NCI-H82 treated with DMSO at 0.1 percent for 48 hours (cell line): ENCODE measurements around the gene AEBP2.
"Not testable (repeated sequence)": the region's sequence is repeated elsewhere in the genome, so short reads cannot be mapped to it uniquely, and the experiment has no call there.

Experiments used
- DNase-seq: peaks from one replicate; lab custom pipeline; 2025; ENCODE audit not compliant: unreplicated experiment; lab: John Stamatoyannopoulos, UW

The AEBP2 gene

GRCh38 chr12:19419086-19419485 is 20.2 kb upstream of the AEBP2 start:
- no peak for DNase-seq

GRCh38 chr12:19421503-19422282 is 17.6 kb upstream of the AEBP2 start:
- no peak for DNase-seq

GRCh38 chr12:19423166-19423930 is 15.9 kb upstream of the AEBP2 start:
- DNase-seq: no peak

- DNase-seq: no peak
These were observed 11.0 kb upstream of the AEBP2 start for GRCh38 chr12:19428246-19428645.

- not testable (repeated sequence) for DNase-seq
These were observed 9.8 kb upstream of the AEBP2 start for GRCh38 chr12:19429491-19429890.

- no peak for DNase-seq
These were observed 8.3 kb upstream of the AEBP2 start for GRCh38 chr12:19430988-19431387.

GRCh38 chr12:19431407-19432308 is 7.6 kb upstream of the AEBP2 start:
- no peak for DNase-seq

- DNase-seq: no peak
These were observed 6.8 kb upstream of the AEBP2 start for GRCh38 chr12:19432309-19433170.

- DNase-seq: no peak
These were observed 4.8 kb upstream of the AEBP2 start for GRCh38 chr12:19434538-19434937.

- DNase-seq: no peak
These were observed 3.3 kb upstream of the AEBP2 start for GRCh38 chr12:19435831-19436497.

GRCh38 chr12:19436931-19437330 is 2.4 kb upstream of the AEBP2 start:
- DNase-seq: no peak

- DNase-seq: no peak
These were observed 1.3 kb upstream of the AEBP2 start for GRCh38 chr12:19437996-19438395.

- DNase-seq: no peak
These were observed 947 bp downstream of the AEBP2 start for GRCh38 chr12:19440019-19440858.

- DNase-seq: no peak
These were observed 1.6 kb downstream of the AEBP2 start for GRCh38 chr12:19440916-19441315.

- no peak for DNase-seq
These were observed 4.3 kb downstream of the AEBP2 start for GRCh38 chr12:19443585-19443984.

- DNase-seq: no peak
These were observed 4.8 kb downstream of the AEBP2 start for GRCh38 chr12:19444097-19444496.

GRCh38 chr12:19447386-19447785 is 8.1 kb downstream of the AEBP2 start:
- DNase-seq: no peak

- DNase-seq: no peak
These were observed 10.5 kb downstream of the AEBP2 start for GRCh38 chr12:19449814-19450213.

- DNase-seq: no peak
These were observed 11.1 kb downstream of the AEBP2 start for GRCh38 chr12:19450362-19450761.
